HG03342 (cell line): Measurements from ENCODE around the gene GRIN2C.
"Not testable (repeated sequence)": the region's sequence is repeated elsewhere in the genome, so short reads cannot be mapped to it uniquely, and the experiment has no call there.

Experiments
- ATAC-seq: cut with Tn5 transposase; IDR thresholded peaks from one replicate; pipeline ENCODE4 v1.9.1; 2021; ENCODE audit warnings: mild to moderate bottlenecking, moderate library complexity; ENCODE audit not compliant: unreplicated experiment

Gene GRIN2C

DNA sequence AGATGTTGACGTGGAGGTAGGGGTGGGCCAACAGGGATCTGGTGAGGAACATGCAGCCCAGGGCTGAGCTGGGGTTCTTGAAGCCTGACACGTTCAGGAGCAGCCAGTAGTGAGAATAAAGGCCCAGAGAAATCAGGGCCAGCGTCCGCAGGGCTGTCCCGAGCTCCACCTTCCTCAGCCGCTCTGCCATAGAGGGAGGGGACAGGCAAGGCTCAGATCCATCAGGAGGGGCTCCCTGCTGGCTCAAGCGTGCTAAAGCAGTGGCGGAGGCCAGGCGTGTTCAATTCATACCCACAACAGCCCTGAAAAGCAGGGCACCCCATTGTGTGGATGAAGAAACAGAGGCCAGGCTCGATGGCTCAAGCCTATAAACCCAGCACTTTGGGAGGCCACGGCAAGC, 21.4 kb upstream of the GRIN2C start:
- no peak for ATAC-seq

DNA sequence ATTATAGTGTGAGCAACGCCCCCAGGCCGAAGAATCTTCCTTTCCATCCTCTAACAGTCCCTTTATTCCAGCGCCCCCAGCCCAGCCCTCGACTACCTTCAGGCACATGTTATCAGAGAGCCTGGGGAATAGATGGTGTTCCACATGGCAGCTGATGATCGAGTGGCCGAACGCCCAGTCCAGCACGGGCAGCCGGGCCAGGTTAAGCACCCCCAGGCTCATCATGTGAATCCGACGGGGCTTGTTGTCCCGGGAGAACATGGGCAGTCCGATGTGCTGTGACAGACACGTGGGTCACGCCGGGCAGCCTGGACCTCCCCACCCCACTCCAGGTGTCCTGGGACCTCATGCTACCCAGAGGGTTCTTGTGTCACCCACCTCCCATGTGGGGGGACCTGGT, 19.6 kb upstream of the GRIN2C start:
- no peak for ATAC-seq

DNA sequence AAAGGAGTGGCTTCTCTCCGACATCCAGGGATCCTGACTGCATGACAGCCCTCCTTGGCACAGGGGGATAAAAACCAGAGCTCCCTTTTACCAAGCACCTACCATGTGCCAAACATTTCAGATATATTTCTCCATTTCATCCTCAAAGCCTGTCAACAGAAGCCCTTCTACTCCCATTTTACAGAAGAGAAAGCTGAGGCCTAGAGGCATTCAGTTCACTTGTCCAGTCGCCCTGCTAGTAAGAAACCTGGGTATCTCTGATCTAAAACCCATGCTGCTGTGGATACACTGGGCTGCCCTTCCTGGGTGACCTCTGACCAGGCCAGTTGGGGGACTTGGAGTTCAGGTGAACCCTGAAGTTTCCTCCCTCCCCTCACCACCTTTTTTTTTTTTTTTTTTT, 19.0 kb upstream of the GRIN2C start:
- ATAC-seq: no peak

DNA sequence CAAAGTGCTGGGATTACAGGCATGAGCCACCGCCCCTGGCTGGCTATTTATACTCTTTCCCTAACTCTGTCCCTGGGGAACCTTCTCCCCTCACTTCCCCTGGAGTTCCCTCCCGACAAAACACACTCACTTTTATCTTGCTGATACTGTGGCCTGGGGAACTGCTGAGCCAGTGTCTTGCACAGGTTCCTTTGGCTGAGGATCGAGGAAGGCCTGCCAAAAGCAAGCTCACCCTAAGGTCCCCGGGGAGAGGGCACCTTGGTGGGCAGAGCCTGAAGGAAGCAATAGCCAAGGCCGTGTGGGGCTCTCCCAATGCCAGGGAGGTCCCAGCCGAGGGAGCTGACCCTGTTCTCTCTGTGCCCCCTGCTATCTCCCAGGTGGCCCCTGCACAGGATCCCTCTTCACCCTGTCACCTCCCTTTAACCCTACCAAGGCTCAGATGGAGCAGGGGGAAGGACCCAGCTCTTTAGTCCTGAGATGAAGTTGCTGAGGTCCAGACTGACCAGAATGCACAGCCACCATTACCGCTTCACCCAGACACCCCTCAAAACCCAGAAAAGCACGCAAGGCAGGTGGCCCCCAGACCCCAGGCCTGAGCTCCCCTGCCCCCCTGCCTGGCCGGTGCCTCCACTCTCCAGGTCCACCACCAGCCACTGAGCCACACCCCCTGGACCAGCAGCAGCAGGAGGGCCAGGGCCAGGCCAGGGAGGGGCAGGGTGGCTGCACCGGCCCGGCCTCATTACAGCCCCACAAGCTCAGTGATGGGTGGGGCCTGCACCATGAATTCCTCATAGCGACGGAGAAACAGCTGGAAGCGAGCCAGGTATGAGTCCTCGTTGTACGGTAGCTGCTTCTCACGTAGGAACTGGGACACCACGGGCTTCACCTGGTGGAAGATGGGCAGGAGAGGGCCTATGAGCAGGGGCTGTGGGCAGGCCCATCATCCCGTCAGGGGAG, 18.2 kb upstream of the GRIN2C start:
- ATAC-seq: no peak

DNA sequence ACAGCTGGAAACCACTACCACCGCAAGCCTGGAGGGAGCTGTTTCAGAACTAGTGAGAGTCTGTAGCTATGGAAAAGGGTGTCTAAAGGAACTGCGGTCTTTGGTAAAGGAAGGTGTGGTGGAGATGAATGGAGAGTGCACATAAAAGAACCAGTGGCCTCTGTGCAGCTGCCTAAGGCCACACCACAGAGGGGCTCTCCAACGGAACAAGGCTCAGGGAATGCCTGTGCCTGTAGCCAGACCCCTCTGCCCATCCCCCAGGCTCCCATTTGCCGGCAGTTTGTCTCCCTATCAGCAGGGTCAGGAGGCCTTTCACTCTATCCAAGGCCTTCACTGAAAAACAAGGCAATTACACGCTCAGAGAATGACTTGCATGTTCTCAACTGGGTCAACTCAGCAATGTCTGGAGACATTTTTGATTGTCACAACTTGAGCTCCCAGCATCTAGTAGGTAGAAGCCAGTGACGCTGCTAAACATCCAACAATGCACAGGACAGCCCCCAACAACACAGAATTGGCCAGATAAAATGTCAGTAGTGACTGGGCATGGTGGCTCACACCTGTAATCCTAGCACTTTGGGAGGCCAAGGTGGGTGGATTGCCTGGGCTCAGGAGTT, 16.4 kb upstream of the GRIN2C start:
- ATAC-seq: no peak

DNA sequence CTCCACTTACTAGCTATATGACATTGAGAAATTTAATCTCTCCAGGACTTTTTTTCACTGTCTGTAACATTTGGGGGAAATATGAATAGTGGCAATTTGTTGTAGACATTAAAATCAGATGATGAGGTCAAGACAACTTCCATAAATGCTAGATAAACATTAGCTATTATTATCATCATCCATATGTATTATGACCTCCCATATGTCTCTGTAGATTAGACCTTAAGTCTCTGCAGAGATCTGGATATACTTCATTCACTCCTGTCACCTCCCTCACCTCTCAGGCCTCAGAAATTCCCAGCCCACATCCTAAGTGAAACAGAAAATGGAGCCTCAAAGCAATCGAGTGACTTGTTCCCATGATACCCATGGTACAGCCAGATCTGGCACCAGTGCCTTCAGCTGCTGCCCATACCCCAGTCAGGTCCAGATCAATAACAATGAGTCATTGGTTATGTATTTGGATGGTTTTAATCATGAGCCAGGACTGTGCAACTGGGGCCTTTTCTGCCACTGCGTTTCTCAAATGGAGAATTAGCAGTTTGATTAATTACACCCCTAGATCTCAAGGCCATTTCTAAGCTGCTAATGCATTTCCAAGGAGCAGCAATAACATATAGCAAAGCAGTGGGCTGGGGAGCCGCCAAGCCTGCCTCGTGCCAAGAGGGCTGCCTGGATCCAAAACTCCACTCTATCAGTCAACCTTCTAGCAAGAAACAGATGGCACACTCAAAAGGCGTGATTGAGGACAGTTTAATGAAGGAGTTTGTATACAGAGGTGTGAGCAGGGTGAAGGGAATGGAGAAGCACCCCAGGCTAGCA, 15.7 kb upstream of the GRIN2C start:
- no peak for ATAC-seq

DNA sequence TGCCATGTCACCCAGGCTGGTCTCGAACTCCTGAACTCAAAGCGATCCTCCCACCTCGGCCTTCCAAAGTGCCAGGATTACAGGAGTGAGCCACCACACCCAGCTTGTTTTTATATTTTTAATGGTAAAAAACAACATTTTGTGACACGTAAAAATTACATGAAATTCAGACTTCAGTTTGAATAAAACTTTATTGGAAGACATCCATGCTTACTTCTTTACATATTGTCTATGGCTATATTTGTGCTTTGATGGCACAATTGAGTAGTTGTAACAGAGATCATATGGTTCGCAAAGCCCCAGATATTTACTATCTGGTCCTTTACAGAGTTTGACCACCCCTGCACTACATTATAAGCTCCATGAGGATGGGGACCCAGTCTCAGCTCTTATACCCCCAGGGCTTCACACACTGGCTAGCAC, 14.9 kb upstream of the GRIN2C start:
- no peak for ATAC-seq

DNA sequence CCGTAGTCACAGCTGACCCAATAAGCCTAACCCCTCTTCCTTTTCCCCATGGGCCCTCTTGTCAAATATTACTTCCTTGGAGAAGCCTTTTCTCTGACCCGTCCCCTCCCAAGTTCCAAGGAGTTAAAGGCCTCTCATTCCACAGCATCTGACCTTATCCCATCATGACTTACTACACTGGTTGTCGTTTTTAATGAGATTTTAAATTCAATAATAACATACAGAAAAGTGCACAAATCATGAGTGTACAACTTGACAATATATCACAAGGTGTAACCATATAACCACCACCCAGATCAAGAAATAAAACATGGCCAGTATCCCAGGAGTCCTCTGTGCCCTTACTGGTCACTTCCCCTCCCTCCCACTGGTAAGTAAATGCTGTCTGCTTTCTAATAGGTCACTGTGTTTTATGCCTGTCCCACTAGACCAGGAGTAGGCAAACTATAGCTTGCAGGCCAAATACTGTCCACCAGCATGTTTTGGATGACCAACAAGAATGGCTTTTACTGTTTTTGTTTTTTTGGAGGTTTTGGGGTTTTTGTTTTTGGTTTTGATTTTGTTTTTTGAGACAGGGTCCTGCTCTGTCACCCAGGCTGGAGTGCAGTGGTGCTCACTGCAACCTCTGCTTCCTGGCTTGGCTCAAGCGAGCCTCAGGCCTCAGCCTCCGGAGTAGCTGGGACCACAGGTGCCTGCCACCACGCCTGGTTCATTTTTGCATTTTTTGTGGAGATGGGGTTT, 14.4 kb upstream of the GRIN2C start:
- no peak for ATAC-seq

DNA sequence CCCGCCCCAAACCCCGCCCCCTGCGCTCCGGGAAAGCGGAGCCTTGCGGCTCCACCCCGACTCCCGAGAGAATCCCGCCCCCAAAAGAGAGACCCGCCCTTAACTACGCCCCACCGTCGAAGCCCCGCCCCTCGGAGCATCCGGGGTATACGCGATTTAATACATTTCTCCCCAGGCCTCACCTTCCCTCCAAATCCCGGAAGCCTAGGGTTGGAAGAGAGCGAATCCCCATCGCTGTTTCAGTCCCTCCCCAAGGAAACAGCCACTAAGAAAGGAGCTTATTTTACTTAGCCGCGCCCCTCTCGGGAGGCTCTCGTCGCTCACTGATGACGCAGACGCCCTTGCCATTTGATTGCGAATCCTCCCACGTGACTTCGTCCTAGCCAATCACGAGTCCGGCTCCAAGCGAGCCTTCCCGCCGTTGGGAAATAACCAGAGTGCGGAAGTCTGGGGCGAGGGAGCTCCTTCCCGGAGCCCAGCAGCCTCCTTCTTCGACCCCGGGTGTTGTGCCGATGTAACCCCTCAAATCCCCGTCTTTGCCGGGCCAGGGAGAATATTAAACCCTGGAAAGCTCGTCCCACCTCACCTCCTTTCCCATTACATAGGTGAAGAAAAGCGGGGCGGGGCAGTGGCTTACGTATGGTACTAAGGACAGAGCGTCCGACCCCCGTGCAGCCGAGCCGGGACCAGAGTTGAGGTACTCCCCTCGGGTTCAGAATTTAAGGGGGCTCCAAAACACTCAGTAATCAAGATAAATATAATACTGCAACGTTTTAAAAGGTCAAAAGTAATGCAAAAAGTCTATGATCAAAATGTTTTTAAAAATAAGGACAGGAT, 13.6 kb upstream of the GRIN2C start:
- ATAC-seq: peak; percentile 82

DNA sequence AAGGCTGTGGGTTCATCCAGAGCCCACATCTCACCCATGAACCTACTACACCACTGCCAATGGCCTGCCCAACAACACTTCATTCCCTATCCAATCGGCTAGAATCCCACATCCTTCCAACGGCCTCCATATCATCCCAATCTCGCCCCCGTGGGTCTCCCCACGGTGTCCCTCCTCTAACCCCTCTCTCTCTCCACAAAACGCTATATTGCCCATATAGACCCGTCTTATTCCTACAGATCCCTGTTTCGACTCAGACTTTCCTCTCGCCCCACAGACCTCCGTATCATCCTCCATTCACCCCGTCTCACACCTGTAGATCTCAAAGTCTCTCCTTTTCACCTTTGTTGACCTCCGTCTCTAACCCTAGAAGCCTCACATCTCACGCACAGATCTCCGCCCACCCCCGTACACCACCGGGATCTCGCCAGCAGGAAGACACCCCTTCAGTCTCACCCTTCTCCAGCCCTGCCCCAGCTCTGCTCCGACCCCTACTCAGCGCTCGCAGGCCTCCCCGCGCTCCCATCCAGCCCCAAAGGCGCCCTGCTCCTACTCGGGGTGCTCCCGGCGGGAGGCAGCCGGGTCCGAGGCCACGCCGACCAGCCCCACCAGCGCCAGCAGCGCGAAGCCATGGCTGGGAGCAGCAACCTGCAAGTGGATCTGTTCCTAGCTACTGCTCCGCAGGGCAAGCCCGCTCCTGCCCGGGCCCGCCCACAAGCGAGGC, 12.8 kb upstream of the GRIN2C start, which contains the start of gene FDXR:
TSS of gene FDXR (minus strand) at position 682 of the 724 bp plus-strand sequence. CDS start at position 632, 50 bp downstream.
- peak; percentile 23 for ATAC-seq

DNA sequence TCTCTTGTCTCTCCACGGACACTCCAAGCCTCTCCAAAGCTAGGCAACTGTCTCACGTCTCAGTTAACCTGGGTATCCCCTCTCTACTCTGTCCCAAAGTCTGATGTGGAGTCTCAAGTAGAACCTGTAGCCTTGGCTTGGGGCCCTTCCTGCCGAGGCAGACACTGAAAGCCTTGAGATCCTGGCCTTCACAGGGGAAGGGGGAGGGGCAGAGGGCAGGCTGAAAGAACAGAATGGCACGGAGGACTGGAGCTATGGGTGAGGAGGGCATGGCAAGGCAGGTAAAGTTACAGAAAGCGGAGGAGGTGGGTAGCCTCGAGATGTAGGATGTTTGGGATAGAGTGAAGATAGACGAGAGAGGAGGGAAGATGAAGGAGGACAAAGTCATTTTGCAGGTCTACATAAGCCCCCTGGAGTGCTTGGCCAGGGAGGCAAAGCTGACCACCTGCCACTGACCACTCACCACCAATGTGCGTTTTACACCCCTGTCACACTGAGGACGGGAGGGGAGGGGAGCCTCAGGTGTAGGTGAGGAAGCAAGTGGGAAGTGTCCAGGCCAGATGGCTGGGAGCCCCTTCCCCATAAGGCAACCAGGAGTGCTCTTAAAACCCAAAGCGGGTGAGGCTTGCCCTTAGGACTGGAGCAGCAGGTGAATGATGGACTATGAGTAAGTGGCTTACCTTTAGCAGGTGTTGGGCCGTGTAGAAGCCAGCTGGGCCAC, 11.8 kb upstream of the GRIN2C start:
- ATAC-seq: no peak

DNA sequence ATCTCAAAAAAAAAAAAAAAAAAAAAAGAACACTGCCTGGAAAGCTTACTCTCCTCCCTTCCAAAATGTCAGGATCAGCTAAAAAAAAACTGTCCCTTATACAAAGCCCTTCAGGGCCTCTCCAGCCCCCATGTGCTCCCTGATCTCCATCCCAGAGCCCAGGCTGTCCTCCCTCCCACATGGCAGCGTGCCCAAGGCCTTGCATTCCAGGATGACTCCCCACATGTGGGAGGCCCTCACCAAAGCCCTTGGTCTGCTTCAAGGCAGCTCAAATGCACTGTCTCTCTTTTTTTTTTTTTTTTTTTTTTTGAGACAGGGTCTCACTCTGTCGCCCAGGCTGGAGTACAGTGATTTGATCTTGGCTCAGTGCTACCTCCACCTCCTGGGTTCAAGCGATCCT, 10.8 kb upstream of the GRIN2C start:
- no peak for ATAC-seq

DNA sequence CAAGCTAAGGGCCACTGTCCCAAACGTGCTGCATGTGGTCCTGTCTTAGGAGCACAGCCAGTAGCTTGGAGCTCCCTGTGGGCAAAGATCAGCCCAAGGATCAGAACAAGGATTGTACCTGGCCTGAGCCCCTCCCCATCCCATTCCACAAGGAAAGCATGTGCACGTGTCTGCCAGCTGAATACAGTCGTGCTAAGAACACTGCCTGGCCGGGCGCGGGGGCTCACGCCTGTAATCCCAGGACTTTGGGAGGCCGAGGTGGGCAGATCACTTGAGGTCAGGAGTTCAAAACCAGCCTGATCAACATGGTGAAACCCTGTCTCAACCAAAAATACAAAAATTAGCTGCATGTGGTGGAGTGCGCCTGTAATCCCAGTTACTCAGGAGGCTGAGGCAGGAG, 10.3 kb upstream of the GRIN2C start:
- ATAC-seq: not testable (repeated sequence)

DNA sequence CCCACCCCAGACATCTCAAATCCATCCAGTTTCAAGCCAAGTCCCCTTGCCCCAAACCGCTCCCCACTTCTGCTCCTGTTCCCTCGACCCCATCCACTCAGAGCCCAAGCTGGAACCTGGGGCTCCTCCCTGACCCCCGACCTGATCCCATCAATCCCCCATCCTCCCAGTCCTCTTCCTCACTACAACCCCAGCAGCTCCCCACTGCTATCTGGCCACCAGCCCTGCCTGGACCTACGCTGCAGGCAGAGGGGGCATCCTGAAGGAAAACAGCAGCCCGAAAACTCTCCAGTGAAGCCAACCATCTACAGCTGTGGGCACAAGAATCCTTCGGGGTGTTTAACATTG, 9.2 kb upstream of the GRIN2C start:
- no peak for ATAC-seq

DNA sequence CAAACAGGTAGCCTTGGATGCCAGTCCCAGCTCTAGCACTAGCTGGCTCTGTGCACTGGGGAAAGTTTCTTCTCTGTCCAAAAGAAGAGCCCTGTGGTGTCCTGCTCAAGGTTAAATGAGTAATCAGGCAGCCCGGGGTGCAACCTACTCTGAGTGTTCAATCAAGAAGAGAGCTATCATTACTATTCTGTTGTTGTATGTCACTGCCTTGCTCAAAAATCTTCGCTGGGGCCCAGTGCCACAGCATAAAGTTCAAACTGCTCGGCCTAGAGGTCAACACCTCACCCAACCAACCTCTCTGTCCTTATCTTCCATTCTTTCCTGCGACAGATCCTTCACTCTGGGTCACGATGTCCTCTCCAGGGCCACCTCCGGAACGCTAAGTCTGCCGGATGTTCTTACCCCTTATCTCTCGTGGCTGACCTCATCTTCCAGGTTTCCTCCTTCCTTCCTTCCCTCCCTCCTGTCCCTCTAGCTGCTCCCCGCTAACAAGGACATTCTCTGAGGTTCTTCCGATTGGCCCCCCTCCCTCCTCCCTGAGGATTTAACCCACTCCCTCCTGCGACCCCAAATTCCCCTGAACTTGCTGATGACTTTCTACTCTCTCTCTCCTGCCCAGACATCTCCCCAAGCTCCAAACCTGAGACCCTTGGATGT, 8.7 kb upstream of the GRIN2C start:
- ATAC-seq: no peak

DNA sequence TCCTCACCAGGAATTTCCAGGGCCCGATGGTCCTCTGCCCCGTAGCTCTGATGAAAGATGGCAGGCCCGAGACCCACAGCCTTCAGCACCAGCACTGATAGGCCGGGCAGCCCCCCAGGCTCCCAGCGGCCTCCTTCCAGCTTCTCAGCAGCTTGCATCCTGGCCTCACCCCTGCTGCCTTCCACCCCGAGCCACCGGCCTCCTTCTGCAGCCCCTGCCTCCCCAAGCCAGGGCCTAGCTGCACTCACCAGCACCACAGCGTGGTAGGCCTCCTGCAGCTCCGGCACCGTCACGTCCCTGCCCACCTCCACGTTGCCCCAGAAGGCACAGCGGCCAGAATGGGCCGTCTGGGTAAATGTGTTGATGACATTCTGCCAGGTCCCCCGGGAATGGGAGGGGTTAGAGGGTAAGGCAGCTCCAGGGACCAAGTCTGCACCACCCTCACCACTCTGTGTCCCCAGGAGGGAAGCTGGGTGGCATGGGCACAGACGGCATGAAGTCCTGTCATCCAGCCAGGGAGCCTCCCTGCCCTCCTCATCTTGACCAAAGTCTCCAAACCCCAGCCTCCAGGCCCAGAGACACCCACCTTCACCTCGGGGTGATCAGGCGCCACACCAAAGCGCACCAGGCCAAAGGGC, 6.6 kb upstream of the GRIN2C start:
- no peak for ATAC-seq

DNA sequence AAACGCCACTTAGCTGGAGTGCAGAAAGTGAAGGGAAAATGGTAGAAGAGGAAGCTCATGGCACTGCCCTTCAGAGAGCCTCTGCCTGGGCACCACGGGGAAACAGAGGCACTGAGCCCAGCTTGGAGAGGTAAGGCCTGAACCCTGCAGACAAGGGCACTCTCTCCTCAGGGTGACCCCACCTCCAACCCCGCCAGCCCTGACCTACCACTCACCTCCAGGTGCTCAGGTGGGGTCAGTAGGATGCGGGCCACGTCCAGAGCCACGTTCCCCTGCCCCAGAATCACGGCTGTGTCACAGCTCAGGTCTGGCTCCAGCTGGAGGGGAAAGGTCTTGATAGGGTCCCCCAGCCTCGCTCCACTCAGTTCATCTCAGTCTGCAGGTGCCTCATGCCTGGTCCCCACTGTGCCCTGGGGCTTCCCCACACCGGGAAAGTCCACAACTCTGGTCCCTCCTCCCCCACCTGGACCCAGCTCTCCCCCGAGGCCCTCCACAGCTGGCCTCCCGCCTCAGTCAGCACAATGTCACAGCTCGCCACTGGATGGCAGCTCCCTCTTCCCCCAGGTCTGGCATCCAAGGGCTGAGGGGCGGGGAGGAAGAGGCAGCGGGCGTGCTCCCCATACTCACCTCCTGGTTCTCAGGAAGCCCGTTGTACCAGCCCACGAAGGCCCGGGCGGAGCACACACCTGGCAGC, 6.0 kb upstream of the GRIN2C start:
- ATAC-seq: no peak
